Fibroblast of lung (primary cell): ENCODE results near the gene LECT2. TPM values are rescaled to one million over a fixed set of nuclear protein-coding genes. Genes with fewer than 3 reads are reported as not detected.

Experiments used
- DNase-seq, 2 donors: peaks; one replicate each; pipeline versions ENCODE4 v3.0.0 to v3.0.0-alpha.2; 2010; ENCODE audit warnings: low read depth in 2 of 2
- H2AFZ ChIP-seq: 2 replicates; pipeline ENCODE4 v1.5.1; 2012; ENCODE audit warnings: low read length, control low read depth, inconsistent platforms
- H3K27ac ChIP-seq: 2 replicates; pipeline ENCODE4 v1.5.1; 2011; ENCODE audit warnings: low read length, control low read depth; ENCODE audit not compliant: insufficient read depth
- H3K27me3 ChIP-seq: 2 replicates; pipeline ENCODE4 v1.5.1; 2011; ENCODE audit warnings: mild to moderate bottlenecking, low read length; ENCODE audit not compliant: control insufficient read depth, insufficient read depth
- H3K36me3 ChIP-seq: 2 replicates; pipeline ENCODE4 v1.5.1; 2011; ENCODE audit warnings: low read length; ENCODE audit not compliant: control insufficient read depth, insufficient read depth
- H3K4me1 ChIP-seq: 2 replicates; pipeline ENCODE4 v1.5.1; 2011; ENCODE audit warnings: low read length; ENCODE audit not compliant: control insufficient read depth, insufficient read depth; ENCODE audit errors: extremely low read depth
- H3K4me2 ChIP-seq: 2 replicates; pipeline ENCODE4 v1.5.1; 2011; ENCODE audit warnings: low read length, control low read depth; ENCODE audit not compliant: insufficient read depth; ENCODE audit errors: extremely low read depth
- H3K4me3 ChIP-seq, 4 experiments: fragments of 200-600 bp in 1 of 4; sonication (generic) in 1 of 4; replicated peaks in 1 of 4; 2 replicates each; pipeline ENCODE4 v1.5.1; 2011 to 2016; ENCODE audit warnings: low read length in 4 of 4, low read depth in 3 of 4, mild to moderate bottlenecking in 3 of 4, control low read depth in 2 of 4, inconsistent platforms in 1 of 4, mixed read lengths in 1 of 4; ENCODE audit not compliant: insufficient read depth in 1 of 4; ENCODE audit errors: control extremely low read depth in 1 of 4
- H3K79me2 ChIP-seq: 2 replicates; pipeline ENCODE4 v1.5.1; 2012; ENCODE audit warnings: mild to moderate bottlenecking, low read length, inconsistent platforms; ENCODE audit not compliant: control insufficient read depth, insufficient read depth
- H3K9ac ChIP-seq: 2 replicates; pipeline ENCODE4 v1.5.1; 2011; ENCODE audit warnings: mild to moderate bottlenecking, low read length, control low read depth; ENCODE audit not compliant: insufficient read depth
- H3K9me3 ChIP-seq: 2 replicates; pipeline ENCODE4 v1.5.1; 2012; ENCODE audit warnings: low read depth, low read length; ENCODE audit not compliant: control insufficient read depth, insufficient read depth
- H4K20me1 ChIP-seq: 2 replicates; pipeline ENCODE4 v1.5.1; 2011; ENCODE audit warnings: low read length; ENCODE audit not compliant: control insufficient read depth, insufficient read depth; ENCODE audit errors: extremely low read depth
- CTCF ChIP-seq, 2 donors: IDR thresholded peaks in 1 of 2; conservative IDR thresholded peaks in 1 of 2; 1 replicate in 1 of 2; 2 replicates in 1 of 2; pipeline ENCODE4 v1.5.1; 2011 to 2012; ENCODE audit warnings: low read length in 2 of 2, control low read depth in 1 of 2, inconsistent platforms in 1 of 2, low read depth in 1 of 2, mild to moderate bottlenecking in 1 of 2
- EZH2 ChIP-seq: IDR thresholded peaks from 2 replicates; pipeline ENCODE4 v1.5.1; 2012; ENCODE audit warnings: low read length, control low read depth, mild to moderate bottlenecking; ENCODE audit errors: missing control alignments
- polyA plus RNA-seq, 2 donors: library from polyadenylated mRNA; depleted of rRNA in 1 of 2; stranded (reverse) in 1 of 2; unstranded in 1 of 2; fragments of >200 nt; gene quantifications; 2 replicates each; pipeline ENCODE4 v1.2.1, GENCODE V29; 2011 to 2012; ENCODE audit warnings: missing spikeins in 1 of 2
- total RNA-seq: library from RNA; depleted of rRNA; stranded (reverse); fragments of >200 nt; gene quantifications from 2 replicates; pipeline ENCODE4 v1.2.1, GENCODE V29; 2014

Gene LECT2
- total and polyA plus RNA-seq, 2 donors (not counting 1 experiment from before 2014, with no cell fraction given), result not detected

- H3K27ac ChIP-seq, result no peak overlapping the region
- H2AFZ ChIP-seq, result no peak overlapping the region
- no peak overlapping the region for H3K9ac ChIP-seq
- H3K4me1 ChIP-seq, result peaks cover 2% of the 10 kb centered on the region
- no peak overlapping the region for H3K4me3 ChIP-seq
- H3K36me3 ChIP-seq, result no peaks in the 10 kb centered on the region
- no peak overlapping the region for H3K4me2 ChIP-seq
- H3K9me3 ChIP-seq, result no peaks in the 10 kb centered on the region
- no peaks in the 10 kb centered on the region for H3K79me2 ChIP-seq
- H4K20me1 ChIP-seq, result no peaks in the 10 kb centered on the region
- TF ChIP-seq EZH2 (no peak), CTCF (conservative IDR thresholded peaks at IDR 0.05 in 1 of 2, IDR thresholded peaks at IDR 0.05 in 1 of 2; ENCODE audit: low read depth in 1 of 2, low read length in 2 of 2) (no peak)
- DNase-seq, result no peak
- H3K27me3 ChIP-seq, result no peaks in the 10 kb centered on the region
Measured at GRCh38 chr5:135985951-135986350, 31.2 kb upstream of the LECT2 start.

GRCh38 chr5:135980620-135981019 lies 25.8 kb upstream of the LECT2 start:
- peak in 1 of 2 donors; percentile 60 for DNase-seq
- H3K4me2 ChIP-seq, result no peak overlapping the region
- H3K9me3 ChIP-seq, result no peaks in the 10 kb centered on the region
- no peaks in the 10 kb centered on the region for H3K79me2 ChIP-seq
- H4K20me1 ChIP-seq, result no peaks in the 10 kb centered on the region
- no peak overlapping the region for H2AFZ ChIP-seq
- no peak for TF ChIP-seq EZH2
- TF ChIP-seq CTCF (conservative IDR thresholded peaks at IDR 0.05 in 1 of 2, IDR thresholded peaks at IDR 0.05 in 1 of 2; ENCODE audit: low read depth in 1 of 2, low read length in 2 of 2), result no peak
- no peak overlapping the region for H3K4me3 ChIP-seq
- H3K36me3 ChIP-seq, result no peaks in the 10 kb centered on the region
- H3K27ac ChIP-seq, result no peak overlapping the region
- no peaks in the 10 kb centered on the region for H3K27me3 ChIP-seq
- no peak overlapping the region for H3K9ac ChIP-seq
- peaks cover 7% of the 10 kb centered on the region for H3K4me1 ChIP-seq

- Histone ChIP-seq H3K9ac (no peak overlapping the region), H3K4me1 (peaks cover 7% of the 10 kb centered on the region), H3K4me3 (no peak overlapping the region), H3K27ac (peak overlapping the region; percentile 63), H3K9me3 (no peaks in the 10 kb centered on the region), H2AFZ (no peak overlapping the region), H3K36me3 (no peaks in the 10 kb centered on the region), H3K79me2 (no peaks in the 10 kb centered on the region), H4K20me1 (no peaks in the 10 kb centered on the region), H3K4me2 (no peak overlapping the region), H3K27me3 (no peaks in the 10 kb centered on the region)
- TF ChIP-seq CTCF (conservative IDR thresholded peaks at IDR 0.05 in 1 of 2, IDR thresholded peaks at IDR 0.05 in 1 of 2; ENCODE audit: low read depth in 1 of 2, low read length in 2 of 2) (no peak), EZH2 (no peak)
- DNase-seq, result peak; percentile 82 to 87
Measured at GRCh38 chr5:135979510-135979909, 24.7 kb upstream of the LECT2 start.
